Activated T-cell treated with anti-CD3 and anti-CD28 coated beads, Interleukin-2, amount 50 U/mL, for 72 hours (primary cell): ENCODE measurements around the gene NPAS3. TPM values are rescaled to one million over a fixed set of nuclear protein-coding genes. Genes with fewer than 3 reads are reported as not detected.

ENCODE experiments used
- ATAC-seq, 2 donors: fragments of 150-1000 bp; cut with Tn5 transposase; replicated peaks in 1 of 2; 2 replicates each; pipeline ENCODE4 v1.10.0; 2021; ENCODE audit warnings: moderate library complexity in 2 of 2, mild to moderate bottlenecking in 1 of 2
- DNase-seq, 2 donors: peaks; one replicate each; pipeline ENCODE4 v3.0.0; 2021 to 2022; ENCODE audit warnings: mixed read lengths in 1 of 2
- H3K27ac Mint-ChIP-seq: one replicate; pipeline ENCODE4 v1.8.0; 2022; ENCODE audit warnings: mild to moderate bottlenecking, moderate library complexity, mixed read lengths
- H3K27me3 Mint-ChIP-seq: one replicate; pipeline ENCODE4 v1.8.0; 2022; ENCODE audit warnings: low read depth, mixed read lengths
- H3K36me3 Mint-ChIP-seq, 2 donors: one replicate each; pipeline ENCODE4 v1.8.0; 2022; ENCODE audit warnings: mixed read lengths in 2 of 2, mild to moderate bottlenecking in 1 of 2; ENCODE audit not compliant: insufficient read depth in 2 of 2
- H3K4me1 Mint-ChIP-seq: one replicate; pipeline ENCODE4 v1.8.0; 2022; ENCODE audit warnings: low read depth, mixed read lengths
- H3K4me3 Mint-ChIP-seq, 2 donors: one replicate each; pipeline ENCODE4 v1.8.0; 2022; ENCODE audit warnings: mild to moderate bottlenecking in 2 of 2, mixed read lengths in 2 of 2, moderate library complexity in 2 of 2
- H3K9me3 Mint-ChIP-seq, 2 donors: one replicate each; pipeline ENCODE4 v1.8.0; 2022; ENCODE audit warnings: mixed read lengths in 2 of 2
- total RNA-seq, 2 donors: library from RNA; stranded (reverse); gene quantifications; one replicate each; pipeline ENCODE4 v1.2.3, GENCODE V29; 2022

NPAS3 gene
- total RNA-seq, 2 donors from 2014 or later = not detected

DNA sequence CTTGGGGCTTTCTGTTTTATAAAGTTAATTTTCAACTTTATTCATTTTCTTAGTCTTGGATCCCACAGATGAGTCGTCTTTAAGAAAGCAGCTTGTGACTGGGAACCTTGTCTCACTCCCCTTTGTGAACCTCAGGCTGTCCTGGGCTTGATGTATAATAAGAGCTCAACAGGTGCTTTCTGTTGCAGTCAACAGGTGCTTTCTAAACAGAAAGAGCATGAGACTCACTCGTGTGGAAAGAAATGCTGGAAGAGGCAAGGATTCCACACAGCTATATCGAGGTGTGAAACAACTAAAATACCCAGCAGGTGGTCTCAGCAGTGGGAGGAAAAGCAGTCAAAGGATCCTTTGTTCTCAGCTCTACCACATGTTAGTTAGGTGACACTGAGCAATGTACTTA lies 613.3 kb downstream of the NPAS3 start:
- no peaks in the 10 kb centered on the region for H3K27me3 Mint-ChIP-seq
- no peaks in the 10 kb centered on the region for H3K9me3 Mint-ChIP-seq
- no peak for ATAC-seq
- no peak for DNase-seq
- H3K27ac Mint-ChIP-seq = no peak overlapping the region
- H3K4me3 Mint-ChIP-seq = no peak overlapping the region
- H3K36me3 Mint-ChIP-seq = no peaks in the 10 kb centered on the region
- no peaks in the 10 kb centered on the region for H3K4me1 Mint-ChIP-seq

DNA sequence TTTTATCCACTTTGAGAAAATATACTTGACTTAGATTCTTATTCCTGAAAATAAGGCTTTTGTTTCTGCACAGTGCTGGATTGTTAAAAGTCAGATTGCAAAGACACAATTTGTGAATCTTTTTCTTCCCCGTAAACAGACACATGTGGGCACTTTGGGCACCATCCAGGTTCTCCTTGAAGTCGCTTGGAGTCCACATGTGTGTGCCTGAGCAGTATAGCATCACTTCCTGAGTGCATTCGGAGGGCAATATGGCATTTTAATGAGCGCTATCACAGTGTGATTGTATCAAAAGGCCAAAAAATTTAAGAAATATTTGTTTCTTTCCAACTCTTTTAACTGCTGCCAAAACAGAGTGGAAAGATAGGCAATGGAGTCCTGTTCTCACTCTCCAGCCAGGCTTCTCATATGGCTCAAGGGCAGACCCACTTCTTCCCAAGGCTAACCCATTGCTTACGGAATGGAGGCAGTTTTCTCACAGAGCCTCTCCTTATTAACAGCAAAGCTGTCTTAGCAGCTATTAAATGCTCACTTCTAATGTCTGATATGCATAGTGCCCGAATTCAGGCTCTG lies 615.1 kb downstream of the NPAS3 start:
- H3K9me3 Mint-ChIP-seq = no peaks in the 10 kb centered on the region
- no peaks in the 10 kb centered on the region for H3K4me1 Mint-ChIP-seq
- H3K36me3 Mint-ChIP-seq = no peaks in the 10 kb centered on the region
- H3K4me3 Mint-ChIP-seq = no peak overlapping the region
- no peaks in the 10 kb centered on the region for H3K27me3 Mint-ChIP-seq
- H3K27ac Mint-ChIP-seq = no peak overlapping the region
- DNase-seq = no peak
- no peak for ATAC-seq

DNA sequence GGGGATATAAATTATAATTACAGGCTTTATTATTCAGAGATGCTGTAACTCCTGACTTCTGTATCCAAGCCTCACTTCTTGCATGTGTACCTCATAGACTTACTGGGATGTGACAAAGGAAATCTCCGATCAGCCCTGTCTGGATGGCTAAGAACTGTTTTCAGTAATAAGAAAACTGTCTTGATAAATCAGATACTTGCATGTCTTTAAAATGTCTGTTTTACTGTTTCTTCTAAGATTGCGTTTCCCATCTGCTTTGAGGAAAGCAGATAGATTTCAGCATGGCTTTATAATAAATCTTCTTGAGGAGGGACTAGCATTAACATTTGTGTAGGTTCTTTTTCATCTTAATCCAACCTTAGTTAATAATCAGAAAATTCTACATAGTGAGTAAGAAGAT lies 616.3 kb downstream of the NPAS3 start:
- Mint-ChIP-seq H3K9me3 (no peaks in the 10 kb centered on the region), H3K27me3 (no peaks in the 10 kb centered on the region)
- no peak for ATAC-seq

DNA sequence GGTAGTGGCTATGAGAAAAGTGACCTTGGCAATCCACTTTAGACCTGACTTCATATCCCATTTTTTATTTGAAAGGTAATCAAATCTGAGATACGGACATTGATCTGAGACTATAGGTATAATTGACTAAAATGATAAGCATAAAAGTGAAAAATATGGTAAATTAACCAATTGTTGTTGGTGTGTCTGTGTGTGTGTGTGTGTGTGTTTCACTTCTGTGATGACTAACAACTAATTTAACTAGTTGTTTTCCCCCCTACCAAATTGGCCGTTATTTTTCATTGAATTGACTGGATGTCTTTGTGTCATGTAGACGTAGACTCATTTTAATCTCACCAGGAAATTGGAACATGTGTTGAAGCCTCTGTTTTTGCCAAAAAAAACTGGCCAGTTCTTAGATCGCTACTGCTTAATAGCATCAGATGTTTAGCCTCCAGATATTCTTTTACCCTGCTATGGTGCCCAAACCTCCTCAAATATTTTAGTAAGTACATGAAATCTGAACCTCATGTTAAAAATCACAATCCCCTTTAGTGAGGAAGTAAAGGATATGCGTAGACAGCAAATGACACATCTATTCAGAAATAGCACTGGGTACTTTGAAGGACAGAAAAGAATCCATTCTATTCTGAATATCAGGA lies 617.2 kb downstream of the NPAS3 start:
- Mint-ChIP-seq H3K27me3 (no peaks in the 10 kb centered on the region), H3K36me3 (no peaks in the 10 kb centered on the region), H3K9me3 (no peaks in the 10 kb centered on the region), H3K4me3 (no peak overlapping the region), H3K27ac (no peak overlapping the region), H3K4me1 (no peaks in the 10 kb centered on the region)
- ATAC-seq (no peak), DNase-seq (no peak)

More for the DNA sequence above, 616.3 kb downstream of the NPAS3 start:
- Mint-ChIP-seq H3K4me1 (no peaks in the 10 kb centered on the region), H3K27ac (no peak overlapping the region), H3K36me3 (no peaks in the 10 kb centered on the region), H3K4me3 (no peak overlapping the region)
- no peak for DNase-seq

DNA sequence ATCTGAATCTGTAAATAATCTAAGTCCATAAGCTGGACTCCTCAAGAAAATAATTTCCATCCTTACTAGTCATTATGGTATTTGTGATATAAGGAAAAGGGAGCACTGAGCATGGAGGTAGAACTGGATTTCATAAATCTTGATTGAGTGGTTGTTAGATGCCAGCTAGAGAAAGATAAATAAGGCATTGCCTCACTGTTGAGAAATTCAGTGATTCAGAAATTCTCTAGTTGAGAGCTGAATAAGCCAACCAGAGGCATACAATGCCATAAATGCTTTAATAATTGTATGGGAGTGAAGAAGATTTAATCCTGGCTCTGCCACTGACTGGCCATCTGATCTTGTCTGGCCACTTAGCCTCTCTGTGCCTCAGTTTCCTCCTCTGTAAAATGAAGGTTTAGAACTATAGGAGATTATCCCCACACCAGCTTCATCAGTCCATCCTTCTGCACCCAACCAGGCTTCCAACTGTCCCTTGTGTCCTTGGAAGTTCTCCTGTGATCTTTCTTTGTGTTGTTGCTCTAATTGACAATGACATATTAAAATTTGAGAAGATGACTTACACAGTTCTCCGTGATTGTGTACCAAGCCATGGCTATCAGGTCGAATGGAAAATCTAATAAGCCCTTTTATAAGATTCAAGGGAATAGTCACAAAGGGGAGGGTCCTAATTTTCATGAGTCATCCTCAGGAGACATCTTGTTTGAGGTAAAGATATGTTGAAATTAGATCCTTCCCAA lies 617.9 kb downstream of the NPAS3 start:
- no peaks in the 10 kb centered on the region for H3K9me3 Mint-ChIP-seq
- no peak for ATAC-seq
- no peak for DNase-seq
- H3K27ac Mint-ChIP-seq = no peak overlapping the region
- no peaks in the 10 kb centered on the region for H3K36me3 Mint-ChIP-seq
- no peaks in the 10 kb centered on the region for H3K27me3 Mint-ChIP-seq
- no peaks in the 10 kb centered on the region for H3K4me1 Mint-ChIP-seq
- no peak overlapping the region for H3K4me3 Mint-ChIP-seq

DNA sequence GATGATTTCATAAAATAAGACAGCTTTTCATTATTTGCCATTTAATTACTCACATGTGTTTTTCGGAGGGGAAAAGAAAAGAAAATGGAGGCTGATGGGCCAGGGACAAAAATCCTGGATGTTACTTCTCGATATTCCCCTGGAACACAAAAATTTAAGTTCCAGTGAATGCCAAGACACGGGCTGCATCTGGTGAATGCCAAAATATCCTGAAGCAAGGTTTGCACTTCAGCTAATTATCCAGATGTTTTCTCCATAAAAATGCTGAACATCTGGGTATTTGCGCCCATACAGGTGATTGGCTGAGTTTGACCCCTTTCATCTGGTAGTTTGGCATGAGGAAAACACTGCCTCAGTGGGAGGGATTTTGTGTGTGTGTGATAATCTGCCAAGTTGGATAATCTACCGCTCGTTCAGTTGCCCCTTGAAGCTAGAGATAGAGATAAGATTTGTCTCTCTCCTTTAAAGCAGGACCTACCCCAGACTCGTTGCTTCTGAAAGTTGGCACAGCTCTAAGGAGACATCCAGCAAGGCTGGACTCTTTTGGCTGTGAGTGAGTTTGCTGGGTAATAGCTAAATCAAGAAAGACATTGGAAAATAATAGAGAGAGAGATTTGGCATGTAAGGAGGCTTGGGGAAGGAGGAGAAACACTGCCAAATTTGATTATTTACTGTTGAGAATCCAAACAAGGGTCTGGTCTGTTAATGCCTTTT lies 622.2 kb downstream of the NPAS3 start:
- no peak for DNase-seq
- no peak overlapping the region for H3K27ac Mint-ChIP-seq
- no peaks in the 10 kb centered on the region for H3K4me1 Mint-ChIP-seq
- H3K9me3 Mint-ChIP-seq = no peaks in the 10 kb centered on the region
- no peaks in the 10 kb centered on the region for H3K36me3 Mint-ChIP-seq
- H3K27me3 Mint-ChIP-seq = no peaks in the 10 kb centered on the region
- ATAC-seq = no peak
- no peak overlapping the region for H3K4me3 Mint-ChIP-seq

DNA sequence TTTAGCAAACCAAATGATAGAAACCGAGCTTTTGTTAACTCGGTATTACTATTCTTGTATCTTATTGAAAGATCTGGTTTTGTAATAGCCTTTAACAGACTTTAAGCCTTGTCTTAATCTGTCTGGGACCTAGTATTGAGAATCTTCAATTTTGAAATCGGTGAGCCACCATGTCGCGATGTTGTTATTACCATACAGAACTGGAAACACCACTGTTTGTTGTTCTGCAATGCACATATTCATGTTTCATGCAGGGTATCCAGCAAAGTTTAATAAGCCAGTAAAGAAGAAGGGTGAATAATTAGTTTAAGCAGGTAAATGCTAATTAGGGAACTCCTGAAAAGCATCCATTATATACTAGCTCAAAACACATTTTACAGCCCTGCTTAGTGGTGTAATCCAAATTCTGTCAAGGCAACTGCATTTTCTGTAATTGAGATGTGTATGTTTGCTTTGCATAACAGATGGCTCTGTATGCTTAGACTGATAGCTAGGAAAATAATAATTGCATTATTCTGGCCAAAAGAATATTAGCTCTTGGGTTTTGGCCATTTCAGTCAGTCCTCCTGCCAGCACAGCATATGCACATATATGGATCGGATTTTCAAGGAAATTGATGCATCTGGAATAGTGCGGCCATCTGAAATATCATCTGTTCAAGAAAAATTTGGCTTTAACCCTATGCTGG lies 623.0 kb downstream of the NPAS3 start:
- Mint-ChIP-seq H3K4me3 (no peak overlapping the region), H3K4me1 (no peaks in the 10 kb centered on the region), H3K27ac (no peak overlapping the region), H3K27me3 (no peaks in the 10 kb centered on the region), H3K9me3 (no peaks in the 10 kb centered on the region), H3K36me3 (no peaks in the 10 kb centered on the region)
- DNase-seq (no peak), ATAC-seq (no peak)

DNA sequence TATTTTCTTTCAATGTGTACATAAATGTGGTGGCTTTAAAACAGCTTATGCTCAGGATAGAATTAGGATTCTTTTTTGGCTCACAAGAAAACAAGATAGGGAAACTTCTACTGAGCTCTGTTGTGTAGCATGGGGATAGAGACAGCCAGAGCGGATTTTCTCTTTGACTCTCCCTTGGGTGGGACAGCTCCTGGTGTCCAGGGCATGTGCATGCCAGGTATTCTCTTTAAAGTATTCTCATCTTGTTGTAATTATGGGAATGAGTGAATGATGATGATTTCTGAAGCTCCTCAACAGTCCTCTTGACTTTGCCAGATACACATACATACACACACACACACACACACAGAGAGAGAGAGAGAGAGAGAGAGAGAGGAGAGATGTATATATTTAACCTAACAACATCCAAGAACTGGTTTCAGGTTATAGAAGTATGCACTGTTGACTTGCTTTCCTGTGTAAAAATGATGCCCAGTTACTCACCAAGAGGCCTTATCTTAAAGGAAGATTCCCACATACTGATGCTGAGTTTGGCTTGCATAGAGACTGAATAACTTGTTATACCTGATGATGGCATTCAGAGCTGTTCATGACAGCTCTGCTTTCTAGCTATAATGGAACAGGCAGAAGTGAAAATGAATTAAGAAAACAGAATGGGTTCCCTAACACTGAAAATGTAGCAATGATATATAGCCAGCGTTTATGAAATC lies 624.7 kb downstream of the NPAS3 start:
- Mint-ChIP-seq H3K27me3 (no peaks in the 10 kb centered on the region), H3K9me3 (no peaks in the 10 kb centered on the region), H3K4me1 (no peaks in the 10 kb centered on the region), H3K4me3 (no peak overlapping the region), H3K36me3 (no peaks in the 10 kb centered on the region), H3K27ac (no peak overlapping the region)
- DNase-seq (no peak), ATAC-seq (no peak)

DNA sequence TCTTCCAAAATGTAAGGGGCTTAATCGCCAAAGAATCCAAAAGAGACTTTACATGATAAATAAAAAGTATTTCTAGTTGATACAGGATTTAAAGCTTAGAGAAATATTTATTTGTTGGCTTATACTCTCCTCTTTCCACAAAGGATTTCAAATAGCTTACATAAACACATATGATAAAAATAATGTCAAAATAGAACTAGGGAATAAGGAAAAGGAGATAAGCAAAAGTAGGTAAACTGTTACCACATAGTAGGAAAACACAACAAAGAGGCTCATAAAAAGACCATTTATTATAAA lies 625.2 kb downstream of the NPAS3 start:
- no peak overlapping the region for H3K27ac Mint-ChIP-seq
- no peaks in the 10 kb centered on the region for H3K27me3 Mint-ChIP-seq
- ATAC-seq (no peak), DNase-seq (no peak)
- no peaks in the 10 kb centered on the region for H3K9me3 Mint-ChIP-seq
- no peak overlapping the region for H3K4me3 Mint-ChIP-seq
- H3K4me1 Mint-ChIP-seq = no peaks in the 10 kb centered on the region
- no peaks in the 10 kb centered on the region for H3K36me3 Mint-ChIP-seq

DNA sequence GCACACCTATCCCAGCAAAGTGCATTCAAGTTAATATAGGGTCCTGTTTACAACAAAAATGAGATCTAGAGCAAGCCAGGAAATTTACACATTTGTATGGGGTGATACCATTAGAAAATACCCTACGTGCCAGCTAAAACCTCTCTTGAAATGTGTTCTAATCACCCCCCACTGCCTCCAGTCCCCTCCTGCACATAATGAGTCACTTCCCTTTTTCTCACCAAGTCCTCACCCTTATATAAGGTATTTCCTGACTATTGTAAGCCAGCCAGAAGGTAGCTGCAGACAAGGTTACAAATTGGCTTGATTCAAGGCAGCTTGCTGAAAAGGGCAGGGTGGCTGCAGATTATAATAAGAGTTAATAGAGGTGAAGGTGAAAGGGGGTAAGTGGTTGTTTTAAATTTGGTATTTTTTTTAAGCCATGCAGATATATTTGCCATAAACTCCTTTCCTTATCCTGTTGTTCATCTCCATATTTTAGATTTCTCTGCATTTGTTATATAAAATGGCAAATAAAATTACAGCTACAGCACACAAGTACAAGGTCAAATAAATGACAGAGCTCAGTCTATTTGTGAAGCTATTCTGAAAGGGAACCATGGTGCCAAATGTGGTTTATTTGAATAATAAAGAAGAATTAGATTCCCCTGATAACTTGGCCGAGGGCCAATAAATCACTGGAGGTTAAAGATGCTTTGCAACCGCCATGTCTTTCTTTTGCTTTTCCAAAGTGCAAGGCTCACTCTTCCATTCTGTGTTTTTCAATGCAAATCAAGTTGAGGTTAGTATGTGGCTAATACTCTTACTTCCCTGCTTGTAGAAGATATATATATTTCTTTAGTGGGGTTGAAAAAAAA lies 626.3 kb downstream of the NPAS3 start:
- no peak overlapping the region for H3K27ac Mint-ChIP-seq
- H3K4me3 Mint-ChIP-seq = no peak overlapping the region
- ATAC-seq (no peak), DNase-seq (no peak)
- no peaks in the 10 kb centered on the region for H3K9me3 Mint-ChIP-seq
- H3K27me3 Mint-ChIP-seq = no peaks in the 10 kb centered on the region
- no peaks in the 10 kb centered on the region for H3K4me1 Mint-ChIP-seq
- no peaks in the 10 kb centered on the region for H3K36me3 Mint-ChIP-seq

DNA sequence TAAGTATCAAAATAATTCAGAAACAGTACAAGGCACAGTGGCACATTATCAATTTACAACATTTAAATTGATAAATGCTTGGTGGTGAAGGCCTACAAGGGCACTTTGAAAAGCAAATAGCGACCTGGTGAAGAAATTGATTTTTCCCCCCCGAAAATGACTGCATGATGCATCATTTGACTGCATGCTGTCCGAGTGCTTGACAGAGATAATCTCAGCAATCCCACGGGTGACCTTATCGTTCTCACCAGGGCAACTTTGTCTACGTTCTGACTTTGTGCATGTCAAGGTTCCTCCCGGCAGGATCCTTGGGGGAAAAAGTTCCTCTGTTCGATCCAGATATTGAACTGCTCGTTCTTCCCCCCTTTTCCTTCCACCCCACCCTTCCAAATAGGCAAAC lies 627.4 kb downstream of the NPAS3 start:
- no peak overlapping the region for H3K4me3 Mint-ChIP-seq
- no peaks in the 10 kb centered on the region for H3K27me3 Mint-ChIP-seq
- no peak overlapping the region for H3K27ac Mint-ChIP-seq
- no peaks in the 10 kb centered on the region for H3K4me1 Mint-ChIP-seq
- no peak for DNase-seq
- no peaks in the 10 kb centered on the region for H3K36me3 Mint-ChIP-seq
- ATAC-seq = no peak
- no peaks in the 10 kb centered on the region for H3K9me3 Mint-ChIP-seq
